DOHH2 (cell line): ENCODE measurements around the gene HDAC8.

ENCODE experiments used
- H3F3A ChIP-seq: fragments of 200-600 bp; sonication (generic), shearing (Covaris generic); 2 replicates; pipeline ENCODE4 v1.6.0; 2016; ENCODE audit warnings: antibody characterized with exemption, mild to moderate bottlenecking; ENCODE audit not compliant: control insufficient read depth, insufficient read depth
- H3K27ac ChIP-seq: fragments of 200-600 bp; sonication (generic); 2 replicates; pipeline ENCODE4 v1.5.1; 2014; ENCODE audit warnings: low read depth, mild to moderate bottlenecking, low read length, moderate library complexity
- H3K27me3 ChIP-seq: fragments of 200-600 bp; sonication (generic); 2 replicates; pipeline ENCODE4 v1.6.1; 2014; ENCODE audit warnings: mild to moderate bottlenecking, low read length, mixed read lengths; ENCODE audit not compliant: control insufficient read depth
- H3K36me3 ChIP-seq: fragments of 200-600 bp; sonication (generic); 2 replicates; pipeline ENCODE4 v1.6.1; 2014; ENCODE audit warnings: mild to moderate bottlenecking, low read length, moderate library complexity, mixed read lengths; ENCODE audit not compliant: control insufficient read depth
- H3K4me1 ChIP-seq: fragments of 200-600 bp; sonication (generic); 2 replicates; pipeline ENCODE4 v1.6.1; 2014; ENCODE audit warnings: mild to moderate bottlenecking, low read length, mixed read lengths; ENCODE audit not compliant: control insufficient read depth
- H3K4me2 ChIP-seq: fragments of 200-600 bp; sonication (generic); 2 replicates; pipeline ENCODE4 v1.6.0; 2014; ENCODE audit warnings: mild to moderate bottlenecking, low read length, moderate library complexity
- H3K4me3 ChIP-seq: fragments of 200-600 bp; sonication (generic); 2 replicates; pipeline ENCODE4 v1.5.1; 2014; ENCODE audit warnings: mild to moderate bottlenecking, low read length, mixed read lengths
- H3K79me2 ChIP-seq: fragments of 200-600 bp; sonication (generic); 2 replicates; pipeline ENCODE4 v1.6.1; 2014; ENCODE audit warnings: mild to moderate bottlenecking, low read length, mixed read lengths; ENCODE audit not compliant: control insufficient read depth
- H3K9me2 ChIP-seq: fragments of 200-600 bp; sonication (generic); replicated peaks from 2 replicates; pipeline ENCODE4 v1.6.1; 2014; ENCODE audit warnings: mild to moderate bottlenecking, low read length, mixed read lengths; ENCODE audit not compliant: control insufficient read depth
- H3K9me3 ChIP-seq: fragments of 200-600 bp; sonication (generic); 2 replicates; pipeline ENCODE4 v1.6.1; 2014; ENCODE audit warnings: antibody characterized with exemption, low read length, mixed read lengths; ENCODE audit not compliant: control insufficient read depth, insufficient read depth
- H4K20me1 ChIP-seq: fragments of 200-600 bp; sonication (generic); 2 replicates; pipeline ENCODE4 v1.6.0; 2014; ENCODE audit warnings: low read depth, mild to moderate bottlenecking, antibody characterized with exemption, low read length, moderate library complexity; ENCODE audit not compliant: control insufficient read depth, insufficient read depth
- CTCF ChIP-seq: fragments of 200-600 bp; sonication (generic); IDR thresholded peaks from one replicate; pipeline ENCODE4 v1.5.1; 2014; ENCODE audit warnings: antibody characterized with exemption, mild to moderate bottlenecking, low read depth, low read length; ENCODE audit not compliant: poor library complexity, severe bottlenecking
- EZH2phosphoT487 ChIP-seq: fragments of 200-600 bp; sonication (generic); IDR thresholded peaks from 2 replicates; pipeline ENCODE4 v1.6.1; 2017; ENCODE audit warnings: borderline replicate concordance, mild to moderate bottlenecking, antibody characterized with exemption, low read length, moderate library complexity, mixed read lengths

HDAC8 gene

GRCh38 chrX:72347366-72347765 lies 225.3 kb downstream of the HDAC8 start:
- Histone ChIP-seq H3K4me1 (no peaks in the 10 kb centered on the region), H4K20me1 (no peaks in the 10 kb centered on the region), H3K27ac (no peak overlapping the region), H3F3A (no peaks in the 10 kb centered on the region), H3K9me3 (no peaks in the 10 kb centered on the region), H3K4me2 (no peak overlapping the region), H3K4me3 (no peak overlapping the region), H3K36me3 (no peaks in the 10 kb centered on the region), H3K79me2 (no peaks in the 10 kb centered on the region), H3K27me3 (no peaks in the 10 kb centered on the region), H3K9me2 (no peaks in the 10 kb centered on the region)
- TF ChIP-seq CTCF (no peak), EZH2phosphoT487 (no peak)

- no peaks in the 10 kb centered on the region for H3K27me3 ChIP-seq
- no peaks in the 10 kb centered on the region for H3K4me1 ChIP-seq
- no peak overlapping the region for H3K27ac ChIP-seq
- no peak overlapping the region for H3K4me3 ChIP-seq
- TF ChIP-seq EZH2phosphoT487 (no peak), CTCF (no peak)
- H3K9me2 ChIP-seq = no peaks in the 10 kb centered on the region
- H3F3A ChIP-seq = no peaks in the 10 kb centered on the region
- H3K4me2 ChIP-seq = no peak overlapping the region
- no peaks in the 10 kb centered on the region for H3K36me3 ChIP-seq
- H4K20me1 ChIP-seq = no peaks in the 10 kb centered on the region
- H3K79me2 ChIP-seq = no peaks in the 10 kb centered on the region
- no peaks in the 10 kb centered on the region for H3K9me3 ChIP-seq
Measured at GRCh38 chrX:72346302-72346949, 226.2 kb downstream of the HDAC8 start.

- H4K20me1 ChIP-seq = no peaks in the 10 kb centered on the region
- no peak overlapping the region for H3K27ac ChIP-seq
- no peak overlapping the region for H3K4me3 ChIP-seq
- no peaks in the 10 kb centered on the region for H3F3A ChIP-seq
- H3K27me3 ChIP-seq = no peaks in the 10 kb centered on the region
- H3K36me3 ChIP-seq = no peaks in the 10 kb centered on the region
- no peak overlapping the region for H3K4me2 ChIP-seq
- H3K9me3 ChIP-seq = no peaks in the 10 kb centered on the region
- TF ChIP-seq EZH2phosphoT487 (no peak), CTCF (no peak)
- no peaks in the 10 kb centered on the region for H3K79me2 ChIP-seq
- H3K4me1 ChIP-seq = no peaks in the 10 kb centered on the region
- no peaks in the 10 kb centered on the region for H3K9me2 ChIP-seq
Measured at GRCh38 chrX:72340626-72341025, 232.0 kb downstream of the HDAC8 start.

DNA sequence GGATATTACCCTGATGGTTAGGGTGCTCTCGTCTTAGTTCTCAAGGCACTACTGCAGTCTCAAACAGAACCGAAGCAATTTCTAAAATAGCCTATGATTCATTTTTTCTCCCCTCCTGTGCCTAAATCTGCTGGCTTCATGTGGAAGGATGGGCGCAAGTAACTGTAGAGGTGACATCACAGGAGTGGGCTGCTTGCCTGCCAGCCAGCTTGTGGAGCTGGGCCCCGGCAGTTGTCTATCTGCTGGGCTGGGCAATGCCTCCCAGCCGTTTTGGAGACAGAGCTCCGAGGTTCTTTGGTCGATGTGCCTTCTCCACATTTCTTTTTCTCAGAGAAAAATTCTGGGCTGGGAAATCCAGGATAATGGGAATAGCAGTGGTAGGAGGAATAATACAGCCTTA lies 232.6 kb downstream of the HDAC8 start:
- Histone ChIP-seq H3F3A (no peaks in the 10 kb centered on the region), H3K4me3 (no peak overlapping the region), H4K20me1 (no peaks in the 10 kb centered on the region), H3K9me2 (no peaks in the 10 kb centered on the region), H3K9me3 (no peaks in the 10 kb centered on the region), H3K36me3 (no peaks in the 10 kb centered on the region), H3K4me2 (no peak overlapping the region), H3K27ac (no peak overlapping the region), H3K79me2 (no peaks in the 10 kb centered on the region), H3K27me3 (no peaks in the 10 kb centered on the region), H3K4me1 (no peaks in the 10 kb centered on the region)
- TF ChIP-seq EZH2phosphoT487 = no peak
- no peak for TF ChIP-seq CTCF
